Stomach (tissue), 4 donors: ENCODE measurements around the gene UBE2M.

Experiments
- CTCF ChIP-seq, 7 experiments: fragments of 450-650 bp in 4 of 7; fragments of 200-600 bp in 3 of 7; sonication (generic) in 3 of 7; IDR thresholded peaks; one replicate each; pipeline ENCODE4 v1.5.1; 2016 to 2019; ENCODE audit warnings: antibody characterized with exemption in 7 of 7, control low read depth in 2 of 7, mild to moderate bottlenecking in 1 of 7
- EP300 ChIP-seq: sonication (generic); formaldehyde crosslinking; IDR thresholded peaks from one replicate; pipeline ENCODE4 v1.6.1; 2017; ENCODE audit warnings: antibody characterized with exemption
- POLR2AphosphoS5 ChIP-seq, 3 donors: sonication (generic); formaldehyde crosslinking; IDR thresholded peaks; one replicate each; pipeline ENCODE4 v1.6.1; 2016; ENCODE audit warnings: antibody characterized with exemption in 3 of 3

GRCh38 chr19:58515259-58515658 lies 43.2 kb downstream of the UBE2M start:
- no peak for TF ChIP-seq CTCF (IDR thresholded peaks at IDR 0.05)
- TF ChIP-seq POLR2AphosphoS5 (IDR thresholded peaks at IDR 0.05), result no peak
- no peak for TF ChIP-seq EP300
